Measurements from ENCODE around the gene TMEM100.

Gene TMEM100

GRCh38 chr17:55731586-55732250, 9.1 kb upstream of the TMEM100 start:
- Mint-ChIP-seq H3K27ac (no peak overlapping the region), H3K4me3 (no peak overlapping the region), H3K27me3 (peaks cover 26% of the 10 kb centered on the region), H3K4me1 (peaks cover 22% of the 10 kb centered on the region), H3K36me3 (no peaks in the 10 kb centered on the region), H3K9me3 (no peaks in the 10 kb centered on the region)

GRCh38 chr17:55730808-55731207, 8.1 kb upstream of the TMEM100 start:
- no peaks in the 10 kb centered on the region for H3K36me3 Mint-ChIP-seq
- H3K4me3 Mint-ChIP-seq, result no peak overlapping the region
- H3K4me1 Mint-ChIP-seq, result peaks cover 20% of the 10 kb centered on the region
- H3K9me3 Mint-ChIP-seq, result no peaks in the 10 kb centered on the region
- peaks cover 29% of the 10 kb centered on the region for H3K27me3 Mint-ChIP-seq
- H3K27ac Mint-ChIP-seq, result no peak overlapping the region

GRCh38 chr17:55730380-55730779, 7.7 kb upstream of the TMEM100 start:
- Mint-ChIP-seq H3K27ac (no peak overlapping the region), H3K36me3 (no peaks in the 10 kb centered on the region), H3K4me1 (peaks cover 17% of the 10 kb centered on the region), H3K27me3 (peaks cover 29% of the 10 kb centered on the region), H3K4me3 (no peak overlapping the region), H3K9me3 (no peaks in the 10 kb centered on the region)

GRCh38 chr17:55729484-55729883, 6.8 kb upstream of the TMEM100 start:
- Mint-ChIP-seq H3K36me3 (no peaks in the 10 kb centered on the region), H3K27me3 (peaks cover 31% of the 10 kb centered on the region), H3K4me3 (no peak overlapping the region), H3K27ac (no peak overlapping the region), H3K9me3 (no peaks in the 10 kb centered on the region), H3K4me1 (peaks cover 10% of the 10 kb centered on the region)

- Mint-ChIP-seq H3K4me3 (no peak overlapping the region), H3K36me3 (no peaks in the 10 kb centered on the region), H3K9me3 (no peaks in the 10 kb centered on the region), H3K4me1 (peaks cover 3% of the 10 kb centered on the region), H3K27me3 (peaks cover 31% of the 10 kb centered on the region), H3K27ac (no peak overlapping the region)
Observed at GRCh38 chr17:55728833-55729232, 6.2 kb upstream of the TMEM100 start.

GRCh38 chr17:55728361-55728760, 5.7 kb upstream of the TMEM100 start:
- H3K27me3 Mint-ChIP-seq, result peaks cover 34% of the 10 kb centered on the region

GRCh38 chr17:55727920-55728319, 5.3 kb upstream of the TMEM100 start:
- H3K27ac Mint-ChIP-seq, result no peak overlapping the region
- H3K36me3 Mint-ChIP-seq, result no peaks in the 10 kb centered on the region
- no peaks in the 10 kb centered on the region for H3K9me3 Mint-ChIP-seq
- no peak overlapping the region for H3K4me3 Mint-ChIP-seq
- H3K27me3 Mint-ChIP-seq, result peaks cover 36% of the 10 kb centered on the region
- no peaks in the 10 kb centered on the region for H3K4me1 Mint-ChIP-seq

More at GRCh38 chr17:55728361-55728760, 5.7 kb upstream of the TMEM100 start:
- no peaks in the 10 kb centered on the region for H3K36me3 Mint-ChIP-seq
- no peak overlapping the region for H3K4me3 Mint-ChIP-seq
- H3K4me1 Mint-ChIP-seq, result no peaks in the 10 kb centered on the region
- no peak overlapping the region for H3K27ac Mint-ChIP-seq
- no peaks in the 10 kb centered on the region for H3K9me3 Mint-ChIP-seq

- Mint-ChIP-seq H3K4me1 (no peaks in the 10 kb centered on the region), H3K9me3 (no peaks in the 10 kb centered on the region), H3K36me3 (no peaks in the 10 kb centered on the region), H3K4me3 (no peak overlapping the region), H3K27ac (no peak overlapping the region), H3K27me3 (peaks cover 36% of the 10 kb centered on the region)
Observed at GRCh38 chr17:55727275-55727674, 4.6 kb upstream of the TMEM100 start.

GRCh38 chr17:55726440-55726839, 3.8 kb upstream of the TMEM100 start:
- no peaks in the 10 kb centered on the region for H3K9me3 Mint-ChIP-seq

GRCh38 chr17:55723488-55723848, 804 bp upstream of the TMEM100 start:
- H3K4me1 Mint-ChIP-seq, result no peaks in the 10 kb centered on the region
- no peaks in the 10 kb centered on the region for H3K36me3 Mint-ChIP-seq
- no peak overlapping the region for H3K27ac Mint-ChIP-seq
- H3K27me3 Mint-ChIP-seq, result peaks cover 32% of the 10 kb centered on the region
- H3K9me3 Mint-ChIP-seq, result no peaks in the 10 kb centered on the region
- no peak overlapping the region for H3K4me3 Mint-ChIP-seq

More at GRCh38 chr17:55726440-55726839, 3.8 kb upstream of the TMEM100 start:
- H3K4me3 Mint-ChIP-seq, result no peak overlapping the region
- H3K27ac Mint-ChIP-seq, result no peak overlapping the region
- H3K27me3 Mint-ChIP-seq, result peaks cover 34% of the 10 kb centered on the region
- no peaks in the 10 kb centered on the region for H3K36me3 Mint-ChIP-seq
- H3K4me1 Mint-ChIP-seq, result no peaks in the 10 kb centered on the region

GRCh38 chr17:55722016-55722736, 488 bp downstream of the TMEM100 start:
- Mint-ChIP-seq H3K27ac (no peak overlapping the region), H3K4me3 (no peak overlapping the region), H3K9me3 (no peaks in the 10 kb centered on the region), H3K36me3 (no peaks in the 10 kb centered on the region), H3K27me3 (peaks cover 27% of the 10 kb centered on the region), H3K4me1 (no peaks in the 10 kb centered on the region)

GRCh38 chr17:55720919-55721836, 1.5 kb downstream of the TMEM100 start:
- Mint-ChIP-seq H3K36me3 (no peaks in the 10 kb centered on the region), H3K27ac (no peak overlapping the region), H3K4me3 (no peak overlapping the region), H3K27me3 (peaks cover 19% of the 10 kb centered on the region), H3K4me1 (no peaks in the 10 kb centered on the region), H3K9me3 (no peaks in the 10 kb centered on the region)

- no peak overlapping the region for H3K27ac Mint-ChIP-seq
- H3K9me3 Mint-ChIP-seq, result no peaks in the 10 kb centered on the region
- H3K4me3 Mint-ChIP-seq, result no peak overlapping the region
- no peaks in the 10 kb centered on the region for H3K4me1 Mint-ChIP-seq
- peaks cover 12% of the 10 kb centered on the region for H3K27me3 Mint-ChIP-seq
- H3K36me3 Mint-ChIP-seq, result no peaks in the 10 kb centered on the region
Observed at GRCh38 chr17:55717898-55718735, 4.5 kb downstream of the TMEM100 start.

GRCh38 chr17:55717432-55717831, 5.2 kb downstream of the TMEM100 start:
- H3K27ac Mint-ChIP-seq, result no peak overlapping the region
- H3K4me3 Mint-ChIP-seq, result no peak overlapping the region
- no peaks in the 10 kb centered on the region for H3K9me3 Mint-ChIP-seq
- H3K36me3 Mint-ChIP-seq, result no peaks in the 10 kb centered on the region
- peaks cover 7% of the 10 kb centered on the region for H3K27me3 Mint-ChIP-seq
- H3K4me1 Mint-ChIP-seq, result no peaks in the 10 kb centered on the region

All from activated naive CD4-positive, alpha-beta T cell treated with anti-CD3 and anti-CD28 coated beads, Interleukin-2, amount 50 U/mL, for 24 hours (primary cell).